MM.1S (cell line): Measurements from ENCODE around the gene AMY2B.

ENCODE experiments used
- DNase-seq: peaks from one replicate; pipeline ENCODE4 v3.0.0-alpha.2; 2015
- H2AFZ ChIP-seq: fragments of 300-600 bp; sonication (generic); 2 replicates; pipeline ENCODE4 v1.6.0; 2016; ENCODE audit warnings: antibody characterized with exemption, low read length
- H3F3A ChIP-seq: fragments of 300-600 bp; sonication (generic); 2 replicates; pipeline ENCODE4 v1.6.1; 2016; ENCODE audit warnings: mild to moderate bottlenecking, antibody characterized with exemption, low read length, moderate library complexity, mixed read lengths; ENCODE audit not compliant: insufficient read depth
- H3K27ac ChIP-seq: fragments of 300-600 bp; sonication (generic); 2 replicates; pipeline ENCODE4 v1.5.1; 2016; ENCODE audit warnings: mild to moderate bottlenecking, low read length
- H3K27me3 ChIP-seq: fragments of 300-600 bp; sonication (generic); replicated peaks from 2 replicates; pipeline ENCODE4 v1.6.0; 2016; ENCODE audit warnings: low read length; ENCODE audit not compliant: insufficient read depth
- H3K36me3 ChIP-seq: fragments of 300-600 bp; sonication (generic); replicated peaks from 2 replicates; pipeline ENCODE4 v1.6.1; 2016; ENCODE audit warnings: mild to moderate bottlenecking, low read length, mixed read lengths; ENCODE audit not compliant: insufficient read depth
- H3K4me1 ChIP-seq: fragments of 300-600 bp; sonication (generic); 2 replicates; pipeline ENCODE4 v1.6.1; 2016; ENCODE audit warnings: low read length, mixed read lengths
- H3K4me2 ChIP-seq: fragments of 300-600 bp; sonication (generic); 2 replicates; pipeline ENCODE4 v1.6.0; 2016; ENCODE audit warnings: low read depth, low read length
- H3K4me3 ChIP-seq: fragments of 300-600 bp; sonication (generic); 2 replicates; pipeline ENCODE4 v1.5.1; 2016; ENCODE audit warnings: low read length, mixed read lengths
- H3K79me2 ChIP-seq: fragments of 300-600 bp; sonication (generic); 2 replicates; pipeline ENCODE4 v1.6.1; 2016; ENCODE audit warnings: mixed run types, low read length, mixed read lengths
- H3K9ac ChIP-seq: fragments of 300-600 bp; sonication (generic); 2 replicates; pipeline ENCODE4 v1.6.1; 2016; ENCODE audit warnings: low read length, mixed read lengths
- H3K9me2 ChIP-seq: fragments of 300-600 bp; sonication (generic); replicated peaks from 2 replicates; pipeline ENCODE4 v1.6.1; 2016; ENCODE audit warnings: mild to moderate bottlenecking, low read length, mixed read lengths; ENCODE audit not compliant: insufficient read depth
- H3K9me3 ChIP-seq: fragments of 300-600 bp; sonication (generic); replicated peaks from 2 replicates; pipeline ENCODE4 v1.6.1; 2016; ENCODE audit warnings: mild to moderate bottlenecking, low read length, mixed read lengths; ENCODE audit not compliant: insufficient read depth
- H4K20me1 ChIP-seq: fragments of 300-600 bp; sonication (generic); 2 replicates; pipeline ENCODE4 v1.6.1; 2016; ENCODE audit warnings: mild to moderate bottlenecking, low read length, moderate library complexity, mixed read lengths; ENCODE audit not compliant: insufficient read depth
- CTCF ChIP-seq: fragments of 300-600 bp; sonication (generic); IDR thresholded peaks from 2 replicates; pipeline ENCODE4 v1.5.1; 2016; ENCODE audit warnings: antibody characterized with exemption, low read length, mixed read lengths
- EZH2 ChIP-seq: fragments of 300-600 bp; sonication (generic); optimal IDR thresholded peaks from 2 replicates; pipeline ENCODE3; 2017; ENCODE audit warnings: low read depth, mild to moderate bottlenecking, antibody characterized with exemption, low read length, mixed read lengths
- EZH2phosphoT487 ChIP-seq: fragments of 300-600 bp; sonication (generic); IDR thresholded peaks from 2 replicates; pipeline ENCODE4 v1.6.1; 2018; ENCODE audit warnings: antibody characterized with exemption, low read length

AMY2B gene

GRCh38 chr1:103538226-103538625 lies 33.2 kb upstream of the AMY2B start:
- Histone ChIP-seq H3K9me3 (no peaks in the 10 kb centered on the region), H3K9ac (no peak overlapping the region), H2AFZ (no peak overlapping the region), H3K27ac (no peak overlapping the region), H3K4me1 (no peaks in the 10 kb centered on the region), H3K4me3 (no peak overlapping the region), H3K79me2 (no peaks in the 10 kb centered on the region), H3K27me3 (no peaks in the 10 kb centered on the region), H3F3A (no peaks in the 10 kb centered on the region), H3K4me2 (no peak overlapping the region), H3K9me2 (no peaks in the 10 kb centered on the region), H4K20me1 (no peaks in the 10 kb centered on the region), H3K36me3 (no peaks in the 10 kb centered on the region; the same call in none of the 2 replicates)
- DNase-seq = no peak
- TF ChIP-seq EZH2phosphoT487 (no peak), EZH2 (no peak), CTCF (no peak)

GRCh38 chr1:103541431-103541830 lies 30.0 kb upstream of the AMY2B start:
- Histone ChIP-seq H3K9me2 (no peaks in the 10 kb centered on the region), H3K4me2 (no peak overlapping the region), H3K4me1 (no peaks in the 10 kb centered on the region), H3K79me2 (no peaks in the 10 kb centered on the region), H3K9me3 (no peaks in the 10 kb centered on the region), H3K36me3 (no peaks in the 10 kb centered on the region; the same call in 1 of the 2 replicates), H3K4me3 (no peak overlapping the region), H3F3A (no peaks in the 10 kb centered on the region), H3K27me3 (no peaks in the 10 kb centered on the region), H3K9ac (no peak overlapping the region), H2AFZ (no peak overlapping the region), H3K27ac (no peak overlapping the region), H4K20me1 (no peaks in the 10 kb centered on the region)
- no peak for DNase-seq
- TF ChIP-seq EZH2 (no peak), CTCF (no peak), EZH2phosphoT487 (no peak)

- no peak for DNase-seq
- Histone ChIP-seq H3K4me2 (no peak overlapping the region), H2AFZ (no peak overlapping the region), H3F3A (no peaks in the 10 kb centered on the region), H3K9ac (no peak overlapping the region), H3K79me2 (no peaks in the 10 kb centered on the region), H3K4me3 (no peak overlapping the region), H3K36me3 (no peaks in the 10 kb centered on the region; the same call in 1 of the 2 replicates), H3K27me3 (no peaks in the 10 kb centered on the region), H4K20me1 (no peaks in the 10 kb centered on the region), H3K4me1 (no peaks in the 10 kb centered on the region), H3K9me2 (no peaks in the 10 kb centered on the region), H3K9me3 (no peaks in the 10 kb centered on the region), H3K27ac (no peak overlapping the region)
- TF ChIP-seq EZH2phosphoT487 (no peak), CTCF (no peak), EZH2 (no peak)
Measured at GRCh38 chr1:103546496-103546895, 24.9 kb upstream of the AMY2B start.
